Measurements from ENCODE around the gene CPNE2. TPM values are rescaled to one million over a fixed set of nuclear protein-coding genes. Genes with fewer than 3 reads are reported as not detected.

CPNE2 gene
- total RNA-seq, 4 donors from 2014 or later = 12.5 to 18.9 (median 14.9) TPM

DNA sequence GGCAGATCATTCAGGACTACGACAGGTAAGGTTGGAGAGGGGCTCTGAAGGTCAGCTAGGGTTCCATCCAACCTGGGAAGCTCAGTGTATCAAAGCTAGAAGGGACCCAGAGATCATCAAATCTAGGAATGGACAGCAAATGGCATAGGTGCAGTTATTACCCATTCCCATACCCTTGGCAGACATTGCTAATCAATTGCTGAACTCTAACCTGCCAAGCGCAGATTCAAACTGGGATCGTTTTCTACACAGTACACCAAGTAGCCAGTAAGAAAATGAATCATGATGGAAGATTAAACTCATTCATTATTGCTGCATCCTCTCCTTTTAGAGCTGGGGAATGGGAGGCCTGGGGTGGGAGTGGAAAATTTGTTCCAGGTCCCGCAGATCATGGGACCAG is 33.6 kb downstream of the CPNE2 start:
- intact Hi-C loops (cut with DNase I; ENCODE audit: low total_unique reads) = no loop called here
- WGBS, 2 donors = 97 to 100% methylated on average over 4 of the region's 4 CpGs
- TF ChIP-seq CTCF (IDR thresholded peaks at IDR 0.05) (no peak), POLR2A (IDR thresholded peaks at IDR 0.05) (no peak)

GRCh38 chr16:57126411-57126810 is 34.0 kb downstream of the CPNE2 start:
- TF ChIP-seq CTCF (IDR thresholded peaks at IDR 0.05) (no peak), POLR2A (IDR thresholded peaks at IDR 0.05) (no peak)
- 87 to 95% methylated on average over 4 of the region's 4 CpGs for WGBS, 2 donors
- H3K4me3 ChIP-seq (ENCODE audit: low read depth, poor library complexity, severe bottlenecking) = no peak overlapping the region
- intact Hi-C loops (cut with DNase I; ENCODE audit: low total_unique reads) = no loop called here
- no peak for DNase-seq (ENCODE audit: low spot score in 2 of 2)

More for the DNA sequence above, 33.6 kb downstream of the CPNE2 start:
- H3K4me3 ChIP-seq (ENCODE audit: low read depth, poor library complexity, severe bottlenecking) = no peak overlapping the region
- DNase-seq (ENCODE audit: low spot score in 2 of 2) = no peak

- DNase-seq (ENCODE audit: low spot score in 2 of 2) = no peak
- no peak for TF ChIP-seq CTCF (IDR thresholded peaks at IDR 0.05)
- TF ChIP-seq POLR2A (IDR thresholded peaks at IDR 0.05) = no peak
- H3K4me3 ChIP-seq (ENCODE audit: low read depth, poor library complexity, severe bottlenecking) = no peak overlapping the region
- intact Hi-C loops (cut with DNase I; ENCODE audit: low total_unique reads) = no loop called here
- 87 to 97% methylated on average over 5 of the region's 5 CpGs for WGBS, 2 donors
These were observed 34.8 kb downstream of the CPNE2 start for GRCh38 chr16:57127037-57127763.

DNA sequence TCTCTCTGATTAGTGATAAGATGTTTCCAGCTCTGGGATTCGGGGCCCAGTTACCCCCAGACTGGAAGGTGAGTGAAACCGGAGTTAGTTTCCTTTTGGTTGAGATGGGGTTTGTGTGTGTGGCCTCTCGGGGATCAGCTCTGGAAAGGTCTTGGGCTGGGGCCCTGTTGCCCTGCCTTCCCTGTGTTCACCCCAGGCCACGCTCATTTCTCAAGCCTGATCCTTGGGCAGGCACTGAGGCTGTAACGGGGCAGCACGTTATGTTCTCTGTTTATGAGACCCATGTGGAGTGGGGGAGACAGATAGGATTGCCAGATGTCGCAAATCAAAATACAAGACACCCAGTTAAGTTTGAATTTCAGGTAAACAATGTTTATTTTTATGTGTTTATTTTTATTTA is 35.5 kb downstream of the CPNE2 start:
- no peak for TF ChIP-seq POLR2A (IDR thresholded peaks at IDR 0.05)
- intact Hi-C loops (cut with DNase I; ENCODE audit: low total_unique reads) = no loop called here
- WGBS, 2 donors = 94 to 95% methylated on average over 7 of the region's 7 CpGs
- H3K4me3 ChIP-seq (ENCODE audit: low read depth, poor library complexity, severe bottlenecking) = no peak overlapping the region
- DNase-seq (ENCODE audit: low spot score in 2 of 2) = no peak

- H3K4me3 ChIP-seq (ENCODE audit: low read depth, poor library complexity, severe bottlenecking) = no peak overlapping the region
- TF ChIP-seq POLR2A (IDR thresholded peaks at IDR 0.05) = no peak
- TF ChIP-seq CTCF (IDR thresholded peaks at IDR 0.05) = no peak
- DNase-seq (ENCODE audit: low spot score in 2 of 2) = no peak
- intact Hi-C loops (cut with DNase I; ENCODE audit: low total_unique reads) = no loop called here
- 87 to 88% methylated on average over 11 of the region's 11 CpGs for WGBS, 2 donors
These were observed 36.5 kb downstream of the CPNE2 start for GRCh38 chr16:57128771-57129389.

GRCh38 chr16:57130950-57131321 is 38.6 kb downstream of the CPNE2 start:
- no peak overlapping the region for H3K4me3 ChIP-seq (ENCODE audit: low read depth, poor library complexity, severe bottlenecking)
- TF ChIP-seq POLR2A (IDR thresholded peaks at IDR 0.05) (no peak), CTCF (IDR thresholded peaks at IDR 0.05) (no peak)
- no peak for DNase-seq (ENCODE audit: low spot score in 2 of 2)
- WGBS, 2 donors = 97 to 98% methylated on average over 6 of the region's 6 CpGs
- intact Hi-C loops (cut with DNase I; ENCODE audit: low total_unique reads) = no loop called here

Measured in lower leg skin (tissue), 4 donors.